Hematopoietic multipotent progenitor cell treated with erythropoietin and hydrocortisone succinate and interleukin-3 and kit ligand, for 6 days (in vitro differentiated cells): ENCODE measurements around the gene LY6G6C.
A peak's percentile ranks its signal among the peaks of the same experiment; 100 is the strongest.

ENCODE experiments used
- DNase-seq: peaks from one replicate; pipeline ENCODE4 v3.0.0-alpha.2; 2015

Gene LY6G6C

DNA sequence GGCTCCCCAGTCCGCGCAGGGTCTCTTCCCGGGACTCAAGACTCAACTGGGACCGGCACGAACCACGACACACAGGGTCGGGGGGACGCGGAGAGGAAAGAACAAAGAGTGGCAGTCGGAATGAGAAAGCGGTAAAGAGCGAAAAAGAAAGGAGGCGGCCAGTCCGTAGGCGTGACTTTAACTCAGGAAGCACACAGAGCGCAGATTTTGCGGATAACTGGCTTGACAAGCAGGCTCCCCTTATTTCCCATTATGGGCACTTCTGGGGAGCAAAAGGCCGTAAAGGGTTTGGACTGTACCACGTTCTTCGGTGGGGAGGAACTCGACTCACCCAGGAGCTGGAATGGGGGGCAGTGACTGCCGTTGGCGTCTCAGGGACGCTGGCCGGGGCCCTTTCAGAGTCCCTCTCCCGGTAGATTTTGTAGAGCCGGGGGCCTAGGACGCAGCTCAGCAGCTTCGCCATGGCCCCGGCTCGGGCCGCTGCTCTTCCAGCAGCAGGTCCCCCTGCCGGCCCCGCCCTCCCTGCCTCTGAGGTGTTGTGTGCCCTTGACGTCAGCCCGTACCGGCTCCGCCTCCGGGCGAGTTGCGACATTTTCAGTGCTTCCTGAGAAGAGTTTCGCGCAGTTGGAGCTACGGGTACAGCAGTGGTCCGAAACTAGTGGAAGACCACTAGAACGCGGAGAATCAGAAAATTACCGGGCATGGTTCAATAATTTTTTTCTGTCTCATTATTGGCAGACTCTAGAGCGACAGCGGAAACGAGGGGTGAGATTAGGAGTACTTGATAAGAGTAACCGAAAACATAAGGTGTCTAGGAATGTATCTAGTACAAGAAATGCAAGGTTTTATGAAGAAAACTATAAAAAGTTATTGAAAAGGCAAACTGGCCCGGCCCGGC is 18.5 kb downstream of the LY6G6C start, which contains the start of gene ABHD16A:
Gene ABHD16A, minus strand, starts transcription at position 506 of the 898 bp plus-strand sequence. Its CDS starts 43 bp downstream, at position 463.
- peak; percentile 99 for DNase-seq

DNA sequence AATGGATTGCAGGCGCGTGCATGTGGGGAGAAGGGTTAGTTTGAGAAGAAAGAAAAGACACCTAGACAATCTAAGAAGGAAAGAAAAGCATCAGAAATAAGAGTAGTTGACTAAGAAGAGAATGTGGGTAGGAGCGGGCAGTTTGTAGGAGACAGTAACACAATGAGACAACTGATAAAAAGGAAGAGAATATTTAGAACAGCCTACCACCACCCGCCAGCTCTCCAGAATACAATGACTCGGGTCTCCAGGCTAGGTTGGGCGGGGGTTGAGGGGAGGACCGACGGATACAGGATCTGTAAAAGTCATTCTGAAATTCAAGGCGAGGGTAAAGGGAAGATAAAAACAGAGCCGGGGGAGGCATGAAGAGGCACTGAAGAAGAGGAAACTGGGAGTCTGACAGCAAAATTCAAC is 19.1 kb downstream of the LY6G6C start:
- no peak for DNase-seq

DNA sequence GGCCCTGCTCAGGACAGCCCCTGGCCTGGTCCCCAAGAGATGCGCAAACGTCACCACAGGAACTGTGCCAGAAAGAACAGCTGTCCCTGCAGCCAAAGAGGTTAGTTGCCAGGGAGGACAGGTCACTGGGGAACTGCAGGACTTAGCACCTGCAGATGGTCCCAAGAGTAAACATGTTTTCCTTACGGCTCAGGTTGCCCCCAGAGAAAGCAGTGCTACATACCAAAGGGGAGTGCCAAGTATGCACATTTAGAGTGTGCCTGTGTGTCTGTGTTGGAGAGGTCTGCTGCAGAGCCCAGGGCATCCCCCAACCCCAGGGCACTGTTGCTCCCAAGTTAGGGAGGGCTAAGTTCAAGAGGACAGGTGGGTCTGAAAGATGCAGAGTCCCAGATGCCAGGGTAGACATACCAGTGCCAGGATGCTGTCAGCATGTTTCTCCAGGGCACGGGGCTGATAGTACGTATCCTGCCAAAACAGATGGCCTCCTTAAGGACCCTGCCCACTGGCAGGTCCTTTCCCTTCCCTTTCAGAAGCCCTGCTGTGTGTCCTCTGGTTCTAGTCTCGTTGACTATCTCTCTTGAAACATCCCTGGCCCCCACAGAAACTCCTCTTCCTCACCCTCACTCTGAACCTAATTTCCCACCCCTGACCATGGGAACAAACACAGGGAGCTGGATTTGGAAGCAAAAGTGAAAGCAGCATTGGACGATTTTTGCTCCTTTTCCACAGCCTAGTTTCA is 19.7 kb downstream of the LY6G6C start:
- peak; percentile 56 for DNase-seq

DNA sequence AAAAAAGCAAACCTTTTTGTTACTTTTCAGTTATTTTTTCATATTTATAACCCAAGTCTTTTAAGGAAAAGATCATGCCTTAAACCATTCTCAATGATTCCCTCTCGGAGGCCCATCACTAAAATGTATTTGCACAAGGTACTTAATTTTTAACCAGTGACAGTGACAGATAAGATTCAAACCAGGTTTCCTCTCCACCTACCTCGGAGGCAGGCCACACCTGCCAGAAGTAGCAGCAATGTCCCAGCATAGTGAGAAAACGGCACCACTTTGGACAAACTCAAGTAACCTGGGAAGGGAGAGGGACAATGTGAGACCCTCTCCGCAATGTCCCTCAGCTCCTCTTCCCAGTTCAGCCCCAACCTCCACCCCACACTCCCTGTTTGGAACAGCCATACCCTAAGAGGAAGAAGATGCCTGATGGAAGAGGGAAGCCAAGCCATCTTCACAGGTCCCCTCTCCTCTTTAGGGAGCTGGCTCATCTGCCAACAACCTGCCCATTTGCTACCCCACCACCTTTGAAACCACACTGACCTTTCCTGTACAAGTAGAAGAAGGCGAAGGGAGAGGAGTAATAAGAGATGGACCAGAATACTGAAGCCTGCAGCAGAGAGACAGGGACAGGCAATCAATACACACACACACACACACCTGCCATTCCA is 20.7 kb downstream of the LY6G6C start:
- DNase-seq = no peak

DNA sequence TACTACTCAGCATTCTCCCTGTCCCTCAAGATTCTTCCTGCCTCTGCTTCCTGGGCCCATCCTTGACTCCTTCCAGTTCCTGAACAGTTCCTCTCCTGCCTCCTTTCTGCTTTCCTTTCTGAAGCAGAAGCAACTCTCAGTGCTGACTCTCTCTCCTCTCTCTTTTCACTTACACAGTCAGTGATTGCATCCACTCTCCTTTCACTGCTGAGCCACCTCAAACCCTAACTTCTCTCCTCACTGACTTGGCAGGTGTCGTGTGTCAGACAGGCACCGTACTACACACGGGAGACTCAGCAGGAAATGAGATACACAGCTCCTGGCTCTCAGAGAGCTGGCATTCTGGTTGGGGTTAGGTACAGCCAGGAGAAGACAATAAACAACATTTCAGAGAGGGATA is 24.0 kb downstream of the LY6G6C start:
- DNase-seq = no peak

DNA sequence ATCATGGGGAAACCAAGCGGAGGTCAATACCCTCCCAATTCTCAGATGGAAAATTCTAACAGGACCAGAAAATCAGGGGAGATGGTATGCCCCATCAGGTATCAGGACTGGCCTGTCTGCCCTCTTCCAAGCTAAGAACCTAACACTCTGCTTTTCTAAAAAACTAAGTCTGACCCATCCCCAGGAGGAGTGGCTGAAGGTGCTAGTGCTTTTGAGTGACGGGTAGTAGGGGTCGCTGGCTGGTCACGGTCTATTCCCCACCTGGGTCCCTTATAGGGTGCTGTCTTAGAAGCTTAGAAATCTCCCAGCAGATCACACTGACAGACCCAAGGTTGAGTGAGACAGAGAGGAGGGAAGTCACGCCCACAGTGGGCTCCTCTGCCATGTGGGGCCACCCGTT is 28.0 kb downstream of the LY6G6C start:
- DNase-seq = no peak

DNA sequence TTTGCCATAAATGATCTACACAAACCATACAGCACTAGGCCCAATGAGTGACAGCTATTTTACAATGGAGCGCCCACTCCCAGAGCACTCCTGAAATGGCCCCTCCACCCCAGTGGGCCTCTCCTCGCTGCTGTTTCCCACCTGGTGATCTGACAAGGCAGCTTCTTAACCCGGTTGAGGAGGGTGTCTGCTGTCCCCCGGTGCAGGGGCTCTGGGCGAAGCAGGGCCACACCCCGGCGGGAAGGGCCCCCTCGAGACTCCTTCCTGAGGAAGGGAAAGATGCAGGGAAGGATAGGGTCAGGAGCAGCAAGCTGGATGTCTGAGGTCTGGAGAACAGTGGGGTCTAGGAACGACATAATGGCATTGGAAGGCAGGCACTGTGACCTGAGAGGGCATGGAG is 28.7 kb downstream of the LY6G6C start:
- no peak for DNase-seq

DNA sequence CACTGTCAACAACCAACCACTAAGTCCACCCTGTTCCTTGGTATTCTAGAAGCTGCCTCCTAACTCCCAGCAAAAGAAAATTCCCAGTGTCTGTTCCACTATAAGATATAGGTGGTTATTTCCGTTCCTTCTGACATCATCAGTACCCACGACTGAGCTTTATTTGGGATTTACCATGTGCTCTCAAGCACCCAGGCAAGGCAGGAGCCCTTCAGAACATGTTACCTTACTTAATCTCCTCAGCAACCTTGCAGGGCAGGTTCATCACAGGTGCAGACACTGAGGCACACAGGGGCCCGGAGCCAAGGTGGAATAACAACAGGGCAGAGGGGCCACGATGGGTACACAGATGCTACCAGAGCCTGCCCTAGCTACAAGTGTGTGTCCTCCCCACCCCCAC is 29.2 kb downstream of the LY6G6C start:
- DNase-seq = no peak

DNA sequence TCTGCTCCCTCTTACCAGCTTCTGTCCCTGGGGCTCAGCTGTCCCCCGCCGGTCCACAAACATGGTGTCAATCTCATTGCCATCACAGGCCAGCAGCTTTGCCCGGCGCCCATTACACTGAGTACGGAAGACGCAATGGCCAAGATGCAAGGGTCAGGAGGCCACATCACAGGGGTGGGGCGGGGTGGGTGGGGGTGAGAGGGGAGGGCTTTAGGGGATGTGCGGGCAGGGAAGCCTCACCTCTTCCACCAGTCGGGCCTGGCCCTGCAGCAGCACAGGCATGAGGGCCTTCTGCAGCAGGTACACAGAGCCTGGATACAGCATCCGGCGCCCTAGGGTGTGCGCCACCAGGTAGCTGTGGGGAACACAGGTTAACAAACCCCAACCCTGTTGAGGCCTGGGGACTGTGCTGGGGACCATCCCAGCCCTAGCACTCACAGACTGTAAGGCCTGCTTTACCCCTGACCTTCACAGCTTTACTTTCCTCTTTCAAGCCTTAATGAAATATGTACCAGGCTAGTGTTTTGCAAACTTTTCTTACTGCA is 29.9 kb downstream of the LY6G6C start:
- DNase-seq = no peak

DNA sequence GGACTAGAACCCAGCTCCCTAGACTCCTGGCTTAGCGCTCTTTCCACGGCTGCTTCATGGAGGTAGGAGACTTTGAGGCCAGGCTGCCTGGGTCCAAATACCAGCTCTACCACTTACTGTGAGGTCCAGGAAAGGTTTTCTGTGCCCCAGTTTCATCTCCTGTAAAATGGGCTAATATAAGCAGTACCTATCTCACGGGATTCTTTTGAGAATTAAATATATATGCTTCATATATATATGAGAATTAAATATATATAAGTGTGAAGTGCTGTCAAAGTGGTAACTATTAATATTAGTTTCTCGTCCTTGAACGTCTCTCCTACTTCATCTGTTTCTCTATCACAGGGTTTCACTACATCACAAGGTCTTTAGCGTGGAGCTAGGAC is 30.5 kb downstream of the LY6G6C start:
- DNase-seq = no peak

DNA sequence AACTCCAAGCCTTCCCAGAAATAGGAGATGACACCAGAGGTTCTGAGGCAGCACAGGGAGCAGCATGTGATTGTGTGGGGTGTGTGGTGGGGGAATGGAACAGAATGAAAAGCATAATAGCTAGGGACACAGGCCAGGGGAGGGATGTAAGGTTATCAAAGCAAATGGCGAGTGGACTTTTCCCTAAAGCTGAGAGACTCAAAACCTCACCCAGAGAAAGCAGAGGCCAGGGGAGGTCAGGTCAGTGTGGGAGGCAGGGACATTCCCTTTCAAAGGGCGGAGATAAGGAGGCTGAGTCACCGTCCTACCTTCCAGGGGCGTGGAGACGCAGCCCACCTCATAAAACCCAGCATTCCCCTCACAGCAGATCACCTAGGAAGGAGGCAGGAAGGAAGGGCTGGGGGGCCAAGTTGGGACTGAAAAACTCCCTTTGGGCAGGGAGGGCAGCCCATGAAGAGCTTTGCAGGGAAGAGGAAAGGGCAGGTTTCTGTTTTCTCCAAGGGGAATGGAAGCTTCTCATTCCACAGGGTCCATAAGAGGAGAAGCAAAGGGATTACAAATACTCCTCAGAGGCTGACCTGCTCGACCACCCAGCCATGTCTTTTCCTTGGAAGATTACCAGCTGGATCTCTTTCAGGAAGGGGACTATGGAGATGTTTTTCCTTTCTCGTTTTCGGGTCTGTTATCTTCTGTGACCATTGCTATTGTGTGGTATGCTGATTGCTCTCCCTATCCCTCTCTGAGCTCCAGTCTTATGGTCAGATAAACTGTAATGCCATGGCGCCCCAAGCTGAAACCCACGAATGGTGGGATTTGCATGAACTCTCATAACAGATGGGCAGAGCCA is 31.1 kb downstream of the LY6G6C start:
- DNase-seq = peak; percentile 79

DNA sequence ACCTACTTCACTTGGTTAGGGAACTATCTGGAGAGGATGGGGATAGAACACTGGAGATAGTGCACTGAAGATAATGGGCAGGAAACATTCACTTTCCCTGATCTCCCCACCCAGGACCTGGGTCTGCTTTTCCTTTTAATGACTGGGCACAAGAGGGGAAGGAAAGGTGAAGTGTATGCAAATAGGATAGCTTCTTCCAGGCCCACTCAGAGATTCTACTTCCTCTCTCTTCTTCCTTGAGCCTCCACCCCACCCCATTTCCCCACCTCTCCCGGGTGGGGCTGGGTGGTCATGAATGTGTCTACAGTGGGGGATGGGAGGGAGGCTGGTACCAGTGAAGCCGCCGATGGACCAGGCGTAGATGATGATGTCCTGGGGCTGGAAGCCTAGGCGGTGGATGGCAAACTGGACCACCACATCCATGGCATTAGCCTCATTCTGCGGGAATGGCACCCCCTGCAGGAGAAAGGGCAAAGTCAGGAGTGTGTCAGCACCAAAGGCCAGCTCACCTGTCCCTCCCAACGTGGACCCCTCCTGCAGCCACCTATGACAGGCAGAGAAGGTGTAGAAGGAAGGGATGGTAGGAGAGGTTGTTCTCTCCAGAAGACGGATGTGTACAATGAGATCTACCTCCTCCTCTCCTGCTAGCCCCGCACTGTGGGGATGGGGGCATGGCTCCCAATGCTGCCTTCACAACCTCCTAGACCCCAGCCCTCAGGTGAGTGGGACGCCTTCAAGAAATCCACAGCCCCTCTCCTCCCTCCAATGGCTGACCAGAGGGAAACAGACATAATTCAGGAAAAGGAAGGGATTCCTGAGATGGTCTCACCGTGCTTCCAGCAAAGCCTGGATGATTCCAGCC is 32.1 kb downstream of the LY6G6C start:
- peak; percentile 29 for DNase-seq

DNA sequence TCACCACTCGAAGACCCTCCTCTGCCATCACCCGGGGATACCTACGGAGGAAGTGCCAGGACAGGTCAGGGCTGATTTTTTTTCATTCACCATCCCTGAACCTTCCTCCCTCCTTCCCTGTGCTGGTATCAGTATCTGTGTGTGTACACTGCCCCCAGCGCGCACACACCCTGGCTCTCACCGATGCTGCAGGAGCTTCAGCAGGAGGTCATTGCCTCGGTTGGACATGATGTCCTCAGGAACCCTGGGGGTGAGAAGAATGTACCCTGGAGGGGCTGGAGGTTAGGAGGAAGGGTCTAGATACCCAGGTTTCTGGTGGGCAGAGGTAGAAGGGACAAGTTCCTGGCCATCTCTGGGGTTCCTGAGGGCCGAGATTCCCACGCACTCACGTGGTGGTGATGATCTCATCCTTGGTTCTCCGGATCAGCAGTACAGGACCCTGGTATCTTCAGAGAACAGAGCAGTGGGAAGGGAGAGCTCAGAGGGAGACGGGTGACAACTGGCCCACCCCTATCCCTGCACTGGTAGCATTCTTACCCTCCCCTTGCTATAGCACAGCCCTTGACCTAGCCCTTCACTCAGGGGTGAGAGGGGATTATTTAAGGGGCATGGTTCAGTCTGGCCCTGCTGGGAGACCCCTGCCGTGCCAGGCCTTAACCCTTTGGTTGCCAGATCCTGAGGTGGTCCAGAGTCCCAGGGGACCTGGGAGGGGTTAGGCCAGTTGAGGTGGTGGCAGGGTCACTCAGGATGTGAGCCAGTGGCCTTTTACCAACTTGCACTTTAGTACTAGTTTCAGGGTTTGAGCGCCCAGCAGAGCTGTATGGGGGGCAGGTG is 33.5 kb downstream of the LY6G6C start:
- DNase-seq = no peak

DNA sequence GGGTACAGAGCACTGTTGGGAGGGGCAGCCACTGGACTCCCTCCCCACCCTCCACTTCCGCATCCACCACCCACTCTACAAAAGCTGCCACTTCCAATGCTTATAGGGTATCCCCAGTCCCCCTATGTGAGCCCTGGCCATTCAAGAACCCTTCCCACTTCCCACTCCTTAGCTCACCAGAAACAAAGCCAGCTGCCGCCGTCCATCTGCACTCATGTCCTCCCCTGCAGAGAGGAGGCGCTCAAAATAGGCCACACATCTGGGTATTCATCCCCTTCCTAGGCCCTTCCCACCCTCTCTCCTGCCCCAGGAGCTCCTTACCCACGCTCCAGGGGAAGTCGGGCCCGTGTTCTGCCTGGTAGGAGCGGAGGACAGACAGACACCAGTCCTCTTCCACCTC is 34.2 kb downstream of the LY6G6C start:
- DNase-seq = no peak

DNA sequence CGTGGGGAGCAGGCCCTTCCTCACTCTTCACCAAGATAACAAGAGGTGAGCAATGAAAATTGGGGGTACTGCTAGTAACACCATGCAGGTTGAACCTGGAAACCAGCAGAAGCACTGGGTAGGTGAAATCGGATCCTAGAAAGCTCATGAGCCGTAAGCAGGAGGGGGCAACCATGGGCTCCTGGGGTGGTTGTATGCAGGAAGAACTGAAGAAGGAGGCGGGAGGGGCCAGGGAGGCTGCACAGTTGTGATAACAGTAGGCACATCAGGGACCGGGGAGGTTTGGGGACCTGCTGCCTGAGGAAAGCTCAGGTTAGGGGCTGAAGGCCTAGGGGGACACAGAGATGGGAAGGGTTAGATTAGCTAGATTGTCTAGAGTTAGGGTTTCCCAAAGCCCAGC is 35.1 kb downstream of the LY6G6C start:
- DNase-seq = peak; percentile 83

DNA sequence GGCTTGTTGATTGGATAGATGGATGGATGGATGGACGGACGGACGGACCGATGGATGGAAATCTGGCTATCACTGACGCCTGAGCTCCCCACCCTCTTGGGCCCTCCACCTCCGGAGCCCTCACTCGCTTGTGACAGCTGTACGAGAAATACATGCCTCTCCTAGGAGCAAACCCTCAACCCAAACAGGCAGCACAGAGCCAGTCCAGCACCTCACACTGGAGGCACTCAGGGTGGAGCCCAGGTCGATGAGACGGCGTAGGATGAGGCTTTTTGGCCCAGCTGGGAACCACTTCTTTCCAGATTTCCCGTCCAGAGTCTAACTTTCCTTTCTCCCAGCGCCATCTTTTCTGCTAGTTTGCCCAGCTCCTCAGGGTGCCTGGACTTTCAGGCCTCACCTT is 38.0 kb downstream of the LY6G6C start:
- DNase-seq = no peak

DNA sequence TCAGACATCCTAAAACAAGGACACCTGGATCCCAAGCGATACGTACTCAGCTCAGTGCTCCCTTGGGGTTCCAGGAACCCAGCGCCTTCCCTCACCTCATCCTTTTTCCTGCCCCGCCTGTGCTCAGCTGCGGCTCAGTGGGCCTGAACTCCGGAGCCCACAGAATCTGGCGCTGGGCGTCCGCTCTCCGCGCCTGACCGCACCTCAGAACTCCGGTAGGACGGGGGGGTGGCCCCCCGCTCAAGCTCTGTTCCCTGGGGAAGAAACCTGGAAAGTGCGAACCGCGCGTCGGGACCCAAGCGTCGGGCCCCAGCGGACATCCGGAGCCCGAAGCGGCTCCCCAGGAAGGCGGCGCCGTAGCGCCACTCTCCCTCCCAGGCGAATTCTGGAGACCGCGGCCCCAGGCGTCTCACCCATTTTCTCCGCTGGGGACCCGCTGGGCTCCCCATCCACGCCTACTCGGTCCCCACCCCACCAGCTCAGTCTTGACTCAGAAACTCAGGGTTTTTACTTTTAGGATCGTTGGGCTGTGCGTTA is 40.3 kb downstream of the LY6G6C start:
- DNase-seq = peak; percentile 73

DNA sequence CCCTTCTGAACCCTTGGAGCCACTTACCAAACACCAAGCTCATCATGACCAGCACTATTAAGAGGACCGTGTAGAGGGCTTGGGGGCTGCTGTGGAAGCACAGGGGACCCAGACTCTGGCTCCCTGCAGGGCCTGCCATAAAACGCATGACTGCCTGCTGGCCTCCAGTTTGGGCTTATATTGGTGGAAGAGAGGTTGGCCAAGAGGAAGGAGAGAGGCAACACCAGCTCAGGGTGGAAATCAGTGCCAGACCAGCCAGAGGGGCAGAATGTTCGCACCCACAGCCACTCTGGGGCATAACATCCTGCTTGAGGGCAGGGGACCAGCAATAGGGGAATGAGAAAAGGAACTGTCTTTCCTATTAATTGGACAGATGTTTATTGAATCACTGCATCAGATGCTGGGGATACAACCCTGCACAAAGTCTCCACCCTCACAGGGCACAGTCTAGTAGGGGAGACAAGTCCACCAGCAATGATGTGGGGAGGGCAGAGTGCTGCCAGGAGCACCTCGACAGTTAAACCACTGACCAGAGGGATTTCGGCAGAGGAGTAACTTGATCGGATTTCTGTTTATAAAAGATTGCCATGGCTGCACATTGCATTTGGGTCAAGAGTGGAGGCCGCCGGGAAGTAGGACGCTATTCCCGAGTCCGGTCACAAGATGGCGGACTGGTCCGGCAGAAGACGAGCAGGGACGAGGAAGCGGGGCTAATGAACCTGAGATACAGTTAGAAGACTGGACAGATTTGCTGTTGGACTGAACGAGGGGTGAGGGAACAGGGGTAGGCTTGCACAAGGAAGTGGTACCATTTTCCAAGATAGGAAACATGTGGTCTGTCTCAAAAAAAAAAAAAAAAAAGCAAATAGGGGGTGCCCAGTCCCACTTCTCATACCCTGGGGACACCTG is 41.1 kb downstream of the LY6G6C start, which contains the start of gene LY6G5C:
Gene LY6G5C, minus strand, starts transcription at position 842 of the 909 bp plus-strand sequence. Its CDS starts 694 bp downstream, at position 148.
- DNase-seq = peak; percentile 90

DNA sequence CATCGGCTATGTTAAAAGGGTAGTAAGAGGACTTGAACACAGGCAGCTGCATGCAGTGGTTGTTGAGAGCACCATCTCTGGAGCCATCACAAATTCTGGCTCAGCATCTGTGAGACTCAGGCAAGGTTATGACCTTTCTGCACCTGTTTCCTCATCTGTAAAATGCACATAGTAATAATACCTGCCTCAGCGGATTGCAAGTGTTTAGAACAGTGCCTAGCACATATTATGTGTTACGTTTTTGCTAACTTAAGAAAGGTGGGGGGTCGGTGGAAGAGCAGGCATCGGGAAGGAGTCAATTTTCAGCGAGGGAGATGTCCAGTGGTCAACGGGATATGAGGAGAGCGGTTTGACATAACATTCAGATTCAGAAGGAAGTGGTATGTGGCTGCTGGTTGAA is 43.6 kb downstream of the LY6G6C start:
- no peak for DNase-seq
